ENCODE data around the gene MSRB1.

- no peak for TF ChIP-seq POLR2A (IDR thresholded peaks at IDR 0.05)
- TF ChIP-seq CTCF (IDR thresholded peaks at IDR 0.05) = no peak
These were observed 7.0 kb upstream of the MSRB1 start for GRCh38 chr16:1950047-1950446.
